ENCODE measurements around the gene COBL. TPM values are rescaled to one million over a fixed set of nuclear protein-coding genes. Genes with fewer than 3 reads are reported as not detected.
"Not testable (repeated sequence)": the region's sequence is repeated elsewhere in the genome, so short reads cannot be mapped to it uniquely, and the experiment has no call there.

The COBL gene
- total RNA-seq, 2 experiments from 2014 or later = not detected

- CTCF ChIA-PET = no interaction called here
Observed at GRCh38 chr7:51006483-51007235, 309.9 kb downstream of the COBL start.

GRCh38 chr7:51005074-51005473, 311.5 kb downstream of the COBL start:
- POLR2A ChIA-PET = no interaction called here
- CTCF ChIA-PET = no interaction called here

More at GRCh38 chr7:51006483-51007235, 309.9 kb downstream of the COBL start:
- POLR2A ChIA-PET = no interaction called here

GRCh38 chr7:51000956-51001355, 315.7 kb downstream of the COBL start:
- ChIA-PET CTCF (interaction anchor here (0.6 kb wide), 1 partner anchor 141 kb away, joined by 3 read pairs; no protein-coding TSS in a partner anchor), POLR2A (no interaction called here)

- CTCF ChIA-PET = no interaction called here
- POLR2A ChIA-PET = no interaction called here
Observed at GRCh38 chr7:50994753-50995319, 321.8 kb downstream of the COBL start.

- CTCF ChIA-PET, POLR2A ChIA-PET: not testable (repeated sequence)
Observed at GRCh38 chr7:50990214-50990613, 326.4 kb downstream of the COBL start.

GRCh38 chr7:50988988-50989387, 327.6 kb downstream of the COBL start:
- POLR2A ChIA-PET = no interaction called here
- CTCF ChIA-PET = no interaction called here

GRCh38 chr7:50988465-50988864, 328.1 kb downstream of the COBL start:
- ChIA-PET POLR2A (no interaction called here), CTCF (no interaction called here)

- ChIA-PET CTCF (no interaction called here), POLR2A (no interaction called here)
Observed at GRCh38 chr7:50985096-50985495, 331.5 kb downstream of the COBL start.

- CTCF ChIA-PET = no interaction called here
- POLR2A ChIA-PET = no interaction called here
Observed at GRCh38 chr7:50983850-50984249, 332.8 kb downstream of the COBL start.

GRCh38 chr7:50982626-50983025, 334.0 kb downstream of the COBL start:
- POLR2A ChIA-PET = no interaction called here
- CTCF ChIA-PET = no interaction called here

GRCh38 chr7:50981743-50982142, 334.9 kb downstream of the COBL start:
- CTCF ChIA-PET = no interaction called here

GRCh38 chr7:50980411-50980810, 336.2 kb downstream of the COBL start:
- CTCF ChIA-PET = no interaction called here
- POLR2A ChIA-PET = no interaction called here

More at GRCh38 chr7:50981743-50982142, 334.9 kb downstream of the COBL start:
- POLR2A ChIA-PET = no interaction called here

- POLR2A ChIA-PET = no interaction called here
- CTCF ChIA-PET = no interaction called here
Observed at GRCh38 chr7:50978633-50979215, 337.9 kb downstream of the COBL start.

- ChIA-PET CTCF (no interaction called here), POLR2A (no interaction called here)
Observed at GRCh38 chr7:50977421-50977820, 339.2 kb downstream of the COBL start.

- ChIA-PET CTCF (no interaction called here), POLR2A (no interaction called here)
Observed at GRCh38 chr7:50976064-50976463, 340.5 kb downstream of the COBL start.

- ChIA-PET POLR2A (no interaction called here), CTCF (no interaction called here)
Observed at GRCh38 chr7:50974240-50974639, 342.4 kb downstream of the COBL start.

- POLR2A ChIA-PET = no interaction called here
- CTCF ChIA-PET = no interaction called here
Observed at GRCh38 chr7:50973814-50974213, 342.8 kb downstream of the COBL start.

- POLR2A ChIA-PET = no interaction called here
- CTCF ChIA-PET = no interaction called here
Observed at GRCh38 chr7:50970092-50970491, 346.5 kb downstream of the COBL start.
